Neural cell (in vitro differentiated cells): ENCODE results near the gene ANO8. TPM values are rescaled to one million over a fixed set of nuclear protein-coding genes. Genes with fewer than 3 reads are reported as not detected.

Source experiments
- H2AFZ ChIP-seq: fragments of 200-600, 300-800 bp; sonication (generic), shearing (Covaris generic); 2 replicates; pipeline ENCODE4 v1.6.0; 2014; ENCODE audit warnings: low read depth, mild to moderate bottlenecking, antibody characterized with exemption, low read length, moderate library complexity
- H3F3A ChIP-seq: fragments of 200-600 bp; shearing (Covaris generic); 2 replicates; pipeline ENCODE4 v1.6.1; 2016; ENCODE audit warnings: mild to moderate bottlenecking, moderate library complexity, mixed read lengths, antibody characterized with exemption, low read length; ENCODE audit not compliant: insufficient read depth, poor library complexity, severe bottlenecking
- H3K27ac ChIP-seq: fragments of 200-600, 300-800 bp; sonication (generic), shearing (Covaris generic); 2 replicates; pipeline ENCODE4 v1.5.1; 2014; ENCODE audit warnings: mild to moderate bottlenecking, low read length, moderate library complexity
- H3K27me3 ChIP-seq: fragments of 300-800, 200-600 bp; sonication (generic), shearing (Covaris generic); 2 replicates; pipeline ENCODE4 v1.6.0; 2014; ENCODE audit warnings: mild to moderate bottlenecking, low read depth, low read length, moderate library complexity; ENCODE audit not compliant: insufficient read depth
- H3K36me3 ChIP-seq: fragments of 300-800, 200-600 bp; sonication (generic), shearing (Covaris generic); 2 replicates; pipeline ENCODE4 v1.5.1; 2014; ENCODE audit warnings: mild to moderate bottlenecking, antibody characterized with exemption, low read length, moderate library complexity; ENCODE audit not compliant: insufficient read depth
- H3K4me2 ChIP-seq: fragments of 300-800, 200-600 bp; sonication (generic), shearing (Covaris generic); 2 replicates; pipeline ENCODE4 v1.6.0; 2014; ENCODE audit warnings: mild to moderate bottlenecking, low read length
- H3K4me3 ChIP-seq: fragments of 300-800, 200-600 bp; sonication (generic), shearing (Covaris generic); 2 replicates; pipeline ENCODE4 v1.5.1; 2014; ENCODE audit warnings: mild to moderate bottlenecking, low read length, moderate library complexity
- H3K79me2 ChIP-seq: fragments of 200-600 bp; shearing (Covaris generic); replicated peaks from 2 replicates; pipeline ENCODE4 v1.6.0; 2014; ENCODE audit warnings: mild to moderate bottlenecking, low read length, moderate library complexity; ENCODE audit not compliant: insufficient read depth
- H3K9ac ChIP-seq: fragments of 300-800, 200-600 bp; sonication (generic), shearing (Covaris generic); 2 replicates; pipeline ENCODE4 v1.6.1; 2016; ENCODE audit warnings: mild to moderate bottlenecking, low read length, mixed read lengths
- H3K9me2 ChIP-seq: fragments of 200-600 bp; shearing (Covaris generic); 2 replicates; pipeline ENCODE4 v1.6.1; 2016; ENCODE audit warnings: mild to moderate bottlenecking, low read length, mixed read lengths; ENCODE audit not compliant: insufficient read depth
- H3K9me3 ChIP-seq: fragments of 200-600, 300-800 bp; sonication (generic), shearing (Covaris generic); 2 replicates; pipeline ENCODE4 v1.6.1; 2016; ENCODE audit warnings: mild to moderate bottlenecking, mixed run types, low read length, moderate library complexity, mixed read lengths
- H4K20me1 ChIP-seq: fragments of 200-600 bp; shearing (Covaris generic); 2 replicates; pipeline ENCODE4 v1.6.1; 2016; ENCODE audit warnings: mild to moderate bottlenecking, mixed run types; ENCODE audit not compliant: insufficient read depth
- CTCF ChIP-seq: fragments of 450-650 bp; IDR thresholded peaks from 2 replicates; pipeline ENCODE4 v1.5.1; 2014; ENCODE audit warnings: antibody characterized with exemption, mild to moderate bottlenecking, moderate library complexity; ENCODE audit not compliant: poor library complexity, severe bottlenecking
- EP300 ChIP-seq: fragments of 450-650 bp; conservative IDR thresholded peaks from 2 replicates; pipeline ENCODE4 v1.6.1; 2014; ENCODE audit warnings: antibody characterized with exemption, mild to moderate bottlenecking, moderate library complexity; ENCODE audit not compliant: poor library complexity, severe bottlenecking
- EZH2 ChIP-seq: fragments of 200-600, 300-800 bp; shearing (Covaris generic), sonication (generic); IDR thresholded peaks from 2 replicates; pipeline ENCODE4 v1.6.1; 2014; ENCODE audit warnings: antibody characterized with exemption, low read length, borderline replicate concordance, mild to moderate bottlenecking; ENCODE audit not compliant: insufficient read depth, poor library complexity, severe bottlenecking
- MXI1 ChIP-seq: fragments of 450-650 bp; conservative IDR thresholded peaks from 2 replicates; pipeline ENCODE4 v1.6.1; 2014; ENCODE audit warnings: antibody characterized with exemption, mild to moderate bottlenecking; ENCODE audit not compliant: poor library complexity, severe bottlenecking
- POLR2AphosphoS5 ChIP-seq: IDR thresholded peaks from 2 replicates; pipeline ENCODE4 v1.6.1; 2012
- RAD21 ChIP-seq: fragments of 450-650 bp; conservative IDR thresholded peaks from 2 replicates; pipeline ENCODE4 v1.6.1; 2014; ENCODE audit warnings: antibody characterized with exemption, mild to moderate bottlenecking, moderate library complexity
- REST ChIP-seq: IDR thresholded peaks from 2 replicates; pipeline ENCODE4 v1.6.1; 2012; ENCODE audit warnings: borderline replicate concordance
- SMC3 ChIP-seq: fragments of 450-650 bp; conservative IDR thresholded peaks from 2 replicates; pipeline ENCODE4 v1.6.1; 2014; ENCODE audit warnings: antibody characterized with exemption, mild to moderate bottlenecking, moderate library complexity; ENCODE audit not compliant: poor library complexity
- TAF1 ChIP-seq: IDR thresholded peaks from 2 replicates; pipeline ENCODE4 v1.6.1; 2012; ENCODE audit warnings: low read depth
- polyA plus RNA-seq: library from polyadenylated mRNA; depleted of rRNA; stranded (reverse); fragments of >200 nt; gene quantifications from 2 replicates; pipeline ENCODE4 v1.2.3, GENCODE V29; 2014

The ANO8 gene
- polyA plus RNA-seq, 1 donor from 2014 or later = 51.3 TPM

GRCh38 chr19:17286752-17287151 lies 47.9 kb downstream of the ANO8 start:
- Histone ChIP-seq H3K9ac (no peak overlapping the region), H3K9me2 (no peaks in the 10 kb centered on the region), H3K4me3 (no peak overlapping the region), H3K27me3 (peaks cover 8% of the 10 kb centered on the region), H3K9me3 (no peaks in the 10 kb centered on the region), H3K36me3 (no peaks in the 10 kb centered on the region), H4K20me1 (no peaks in the 10 kb centered on the region), H3K79me2 (no peaks in the 10 kb centered on the region), H3K4me2 (no peak overlapping the region), H2AFZ (no peak overlapping the region), H3K27ac (no peak overlapping the region), H3F3A (no peaks in the 10 kb centered on the region)
- no peak for TF ChIP-seq SMC3
- TF ChIP-seq EZH2 = no peak
- TF ChIP-seq POLR2AphosphoS5 = no peak
- TF ChIP-seq RAD21 = no peak
- no peak for TF ChIP-seq REST
- TF ChIP-seq TAF1 = no peak
- TF ChIP-seq CTCF = no peak
- no peak for TF ChIP-seq MXI1
- TF ChIP-seq EP300 = no peak

GRCh38 chr19:17286263-17286662 lies 48.4 kb downstream of the ANO8 start:
- Histone ChIP-seq H3F3A (no peaks in the 10 kb centered on the region), H3K27me3 (peaks cover 12% of the 10 kb centered on the region), H2AFZ (no peak overlapping the region), H3K4me2 (no peak overlapping the region), H3K9me2 (no peaks in the 10 kb centered on the region), H3K9me3 (no peaks in the 10 kb centered on the region), H3K9ac (no peak overlapping the region), H3K79me2 (no peaks in the 10 kb centered on the region), H3K27ac (no peak overlapping the region), H4K20me1 (no peaks in the 10 kb centered on the region), H3K4me3 (no peak overlapping the region), H3K36me3 (no peaks in the 10 kb centered on the region)
- TF ChIP-seq EP300 (no peak), SMC3 (no peak), CTCF (no peak), RAD21 (no peak), TAF1 (no peak), REST (no peak), POLR2AphosphoS5 (no peak)
